ENCODE data around the gene RAB31.

Gene RAB31

DNA sequence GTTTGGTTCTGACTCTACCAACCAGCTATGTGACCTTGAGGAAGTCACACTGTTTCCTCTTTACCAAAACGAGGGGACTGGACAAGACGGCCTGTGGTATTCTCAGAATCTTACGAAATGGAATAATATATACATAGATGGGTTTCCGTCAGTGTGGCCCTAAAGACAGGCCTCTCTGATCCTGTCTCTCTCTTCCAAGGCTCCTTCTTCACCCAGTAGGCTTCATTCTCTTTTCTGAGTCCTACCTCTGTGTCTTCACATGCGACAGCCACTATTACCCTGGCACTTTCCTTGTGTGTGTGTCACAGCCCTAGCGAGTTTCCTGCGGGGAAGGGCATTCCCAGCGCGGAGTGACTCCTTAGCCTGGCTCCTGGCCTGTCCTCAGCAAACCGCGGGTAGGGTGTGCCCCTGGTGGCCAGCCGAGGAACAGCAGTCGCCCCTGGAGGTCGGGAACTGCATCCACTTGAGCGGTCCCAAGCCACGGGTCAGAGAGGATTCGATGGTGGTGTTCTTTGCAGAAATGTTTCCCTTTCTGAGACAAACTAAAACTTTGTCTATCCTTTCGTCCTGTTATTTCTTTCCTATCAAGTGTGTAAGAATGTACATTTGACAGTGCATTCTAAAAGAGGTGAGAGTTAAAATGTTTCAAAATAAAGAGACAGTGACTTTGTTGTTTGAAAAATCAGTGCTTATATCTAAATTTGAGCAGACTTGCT, 63.3 kb downstream of the RAB31 start:
- Histone ChIP-seq H3K27me3 (replicated peaks) (no peaks in the 10 kb centered on the region), H3K27ac (peak overlapping the region; percentile 28), H3K4me3 (ENCODE audit: low read depth, low read length) (no peak overlapping the region), H3K36me3 (replicated peaks) (no peaks in the 10 kb centered on the region)
- in situ Hi-C loops (cut with HindIII; ENCODE audit: low pct_ligation_motif_present, low sequenced_read_pairs): no loop called here
- peak; percentile 75 for DNase-seq
- TF ChIP-seq, protein P1, sequence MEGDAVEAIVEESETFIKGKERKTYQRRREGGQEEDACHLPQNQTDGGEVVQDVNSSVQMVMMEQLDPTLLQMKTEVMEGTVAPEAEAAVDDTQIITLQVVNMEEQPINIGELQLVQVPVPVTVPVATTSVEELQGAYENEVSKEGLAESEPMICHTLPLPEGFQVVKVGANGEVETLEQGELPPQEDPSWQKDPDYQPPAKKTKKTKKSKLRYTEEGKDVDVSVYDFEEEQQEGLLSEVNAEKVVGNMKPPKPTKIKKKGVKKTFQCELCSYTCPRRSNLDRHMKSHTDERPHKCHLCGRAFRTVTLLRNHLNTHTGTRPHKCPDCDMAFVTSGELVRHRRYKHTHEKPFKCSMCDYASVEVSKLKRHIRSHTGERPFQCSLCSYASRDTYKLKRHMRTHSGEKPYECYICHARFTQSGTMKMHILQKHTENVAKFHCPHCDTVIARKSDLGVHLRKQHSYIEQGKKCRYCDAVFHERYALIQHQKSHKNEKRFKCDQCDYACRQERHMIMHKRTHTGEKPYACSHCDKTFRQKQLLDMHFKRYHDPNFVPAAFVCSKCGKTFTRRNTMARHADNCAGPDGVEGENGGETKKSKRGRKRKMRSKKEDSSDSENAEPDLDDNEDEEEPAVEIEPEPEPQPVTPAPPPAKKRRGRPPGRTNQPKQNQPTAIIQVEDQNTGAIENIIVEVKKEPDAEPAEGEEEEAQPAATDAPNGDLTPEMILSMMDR (IDR thresholded peaks at IDR 0.05; ENCODE audit: low read depth, low read length, missing control alignments): peak; percentile 100

DNA sequence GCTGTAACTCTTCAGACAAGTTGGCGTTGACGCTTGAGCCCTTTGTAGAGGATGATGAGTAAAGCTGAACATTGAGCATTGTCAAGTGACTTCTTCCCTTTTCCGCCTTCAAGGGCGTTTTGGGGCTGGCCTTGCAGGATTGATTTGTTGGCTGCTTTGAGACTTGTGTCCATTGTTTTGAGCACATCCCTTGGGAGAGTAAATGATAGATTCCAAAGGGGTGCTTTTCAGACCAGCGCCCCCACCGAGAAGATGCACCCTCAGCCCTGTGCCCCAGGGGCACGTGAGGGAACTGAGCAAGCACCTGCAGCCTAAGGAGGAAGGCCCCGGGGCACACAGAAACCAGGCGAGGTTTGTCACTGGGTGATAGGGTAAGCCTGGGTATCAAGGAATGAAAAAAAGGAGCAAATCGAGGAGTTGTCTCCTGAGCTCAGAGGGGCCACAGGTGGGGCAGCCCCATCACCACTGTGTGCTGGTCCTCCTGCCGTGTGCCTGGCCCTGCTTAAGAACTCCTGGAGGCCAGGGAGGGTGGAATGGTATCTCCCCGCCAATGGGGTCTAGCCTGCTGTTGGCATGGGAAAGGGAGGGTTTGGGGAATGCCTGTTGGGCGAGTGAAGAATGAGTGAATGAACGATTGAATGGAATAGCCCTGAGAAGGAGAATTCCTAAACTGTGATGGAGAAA, 64.0 kb downstream of the RAB31 start:
- DNase-seq: no peak
- Histone ChIP-seq H3K27me3 (replicated peaks) (no peaks in the 10 kb centered on the region), H3K27ac (no peak overlapping the region), H3K36me3 (replicated peaks) (no peaks in the 10 kb centered on the region), H3K4me3 (ENCODE audit: low read depth, low read length) (no peak overlapping the region)
- in situ Hi-C loops (cut with HindIII; ENCODE audit: low pct_ligation_motif_present, low sequenced_read_pairs): no loop called here
- TF ChIP-seq, protein P1 (IDR thresholded peaks at IDR 0.05; ENCODE audit: low read depth, low read length, missing control alignments): no peak

DNA sequence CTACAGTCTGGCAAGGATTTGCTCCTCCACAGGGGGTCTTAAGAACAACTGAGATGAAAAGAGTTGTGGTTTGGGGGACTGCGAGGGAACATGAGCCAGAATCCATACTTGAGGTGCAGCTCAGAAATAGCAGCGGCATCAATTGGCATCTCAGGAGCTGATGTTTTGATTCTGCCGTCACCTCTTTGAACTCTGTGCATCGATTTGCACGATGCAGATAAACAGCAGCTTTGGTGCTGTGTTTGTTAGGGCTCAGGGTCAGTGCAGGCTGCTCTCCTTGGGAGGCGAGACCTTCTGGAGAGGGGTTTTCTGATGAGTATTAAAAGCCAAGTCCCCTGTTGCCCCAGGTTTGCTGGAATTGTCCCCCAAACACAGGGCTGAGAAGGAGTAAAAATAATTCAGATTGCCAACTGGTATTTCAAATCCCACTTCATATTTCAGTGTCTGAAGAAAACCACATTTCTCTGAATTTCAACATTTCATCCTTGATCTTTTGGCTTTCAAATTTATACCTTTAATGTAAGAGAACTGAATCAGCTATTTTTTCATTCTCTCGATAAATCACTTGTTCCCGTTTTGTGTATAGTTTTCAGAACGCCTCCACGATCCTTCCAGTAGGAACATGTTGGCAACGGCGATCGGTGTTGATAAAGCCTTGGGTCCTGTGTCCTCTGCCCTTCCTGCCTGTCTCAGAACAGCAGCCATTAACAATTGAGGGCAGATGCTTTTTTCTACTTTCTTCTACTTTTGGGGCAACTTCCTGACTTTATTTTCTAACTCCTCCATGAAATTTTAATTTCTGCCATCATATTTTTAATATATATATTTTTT, 65.0 kb downstream of the RAB31 start:
- H3K27ac ChIP-seq: no peak overlapping the region
- in situ Hi-C loops (cut with HindIII; ENCODE audit: low pct_ligation_motif_present, low sequenced_read_pairs): no loop called here
- H3K27me3 ChIP-seq (replicated peaks): no peaks in the 10 kb centered on the region
- TF ChIP-seq, protein P1 (IDR thresholded peaks at IDR 0.05; ENCODE audit: low read depth, low read length, missing control alignments): no peak
- H3K4me3 ChIP-seq (ENCODE audit: low read depth, low read length): no peak overlapping the region
- DNase-seq: no peak
- no peaks in the 10 kb centered on the region for H3K36me3 ChIP-seq (replicated peaks)

DNA sequence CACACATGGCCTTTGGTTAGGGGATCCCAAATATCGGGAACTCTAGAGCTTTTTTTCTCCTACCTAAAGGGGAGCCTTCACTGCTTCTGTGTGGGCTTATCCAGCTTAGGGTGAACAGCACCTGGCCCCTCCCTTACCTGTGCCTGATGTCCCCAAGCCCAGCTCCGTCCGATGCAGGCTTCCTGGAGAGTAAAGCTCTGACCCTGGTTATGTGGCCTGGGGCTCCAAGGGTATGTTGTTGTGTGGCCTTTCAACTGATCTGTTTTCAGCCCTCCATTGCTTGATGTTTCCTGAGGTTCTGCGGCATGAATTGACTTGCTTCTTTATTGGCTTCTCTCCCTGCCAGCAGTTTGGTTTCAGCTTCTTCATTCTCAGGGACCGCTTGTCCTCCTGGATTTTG, 66.0 kb downstream of the RAB31 start:
- no peak overlapping the region for H3K4me3 ChIP-seq (ENCODE audit: low read depth, low read length)
- H3K36me3 ChIP-seq (replicated peaks): no peaks in the 10 kb centered on the region
- H3K27me3 ChIP-seq (replicated peaks): no peaks in the 10 kb centered on the region
- DNase-seq: no peak
- in situ Hi-C loops (cut with HindIII; ENCODE audit: low pct_ligation_motif_present, low sequenced_read_pairs): no loop called here
- H3K27ac ChIP-seq: no peak overlapping the region
- TF ChIP-seq, protein P1 (IDR thresholded peaks at IDR 0.05; ENCODE audit: low read depth, low read length, missing control alignments): no peak

DNA sequence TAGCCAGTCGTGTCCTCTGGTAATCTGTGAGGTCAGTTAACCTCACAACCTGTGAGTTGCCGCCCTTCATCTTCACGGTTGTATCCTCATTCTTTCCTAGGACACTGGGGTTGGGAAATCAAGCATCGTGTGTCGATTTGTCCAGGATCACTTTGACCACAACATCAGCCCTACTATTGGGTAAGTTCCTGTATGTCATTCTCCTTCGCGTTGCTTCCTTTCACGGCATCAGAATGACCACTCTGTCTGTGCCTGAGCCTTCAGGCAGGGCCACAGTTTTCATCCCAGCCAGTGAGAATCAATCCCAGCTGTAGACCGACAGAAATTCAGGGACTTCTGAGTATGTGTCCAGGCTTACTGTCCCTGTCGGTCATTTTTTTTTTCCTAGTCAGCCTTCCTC, 67.1 kb downstream of the RAB31 start:
- TF ChIP-seq, protein P1 (IDR thresholded peaks at IDR 0.05; ENCODE audit: low read depth, low read length, missing control alignments): no peak
- in situ Hi-C loops (cut with HindIII; ENCODE audit: low pct_ligation_motif_present, low sequenced_read_pairs): no loop called here
- Histone ChIP-seq H3K4me3 (ENCODE audit: low read depth, low read length) (no peak overlapping the region), H3K36me3 (replicated peaks) (no peaks in the 10 kb centered on the region), H3K27me3 (replicated peaks) (no peaks in the 10 kb centered on the region), H3K27ac (no peak overlapping the region)
- no peak for DNase-seq
